ENCODE data around the gene RPL41.

The RPL41 gene

GRCh38 chr12:56104109-56104814 is 12.2 kb upstream of the RPL41 start, which contains the start of gene PA2G4 (continued):
- TF ChIP-seq ZNF302 (tag by site-specific recombination; IDR thresholded peaks at IDR 0.05; ENCODE audit: low read depth) (no peak), ZNF623 (tag by site-specific recombination; IDR thresholded peaks at IDR 0.05) (no peak), ZNF132 (tag by site-specific recombination; IDR thresholded peaks at IDR 0.05; ENCODE audit: borderline replicate concordance) (no peak), ZNF341 (tag by site-specific recombination; IDR thresholded peaks at IDR 0.05; ENCODE audit: low read depth) (peak; percentile 70), ZNF585B (tag by site-specific recombination; IDR thresholded peaks at IDR 0.05) (no peak)
- TF ChIP-seq, protein P1, sequence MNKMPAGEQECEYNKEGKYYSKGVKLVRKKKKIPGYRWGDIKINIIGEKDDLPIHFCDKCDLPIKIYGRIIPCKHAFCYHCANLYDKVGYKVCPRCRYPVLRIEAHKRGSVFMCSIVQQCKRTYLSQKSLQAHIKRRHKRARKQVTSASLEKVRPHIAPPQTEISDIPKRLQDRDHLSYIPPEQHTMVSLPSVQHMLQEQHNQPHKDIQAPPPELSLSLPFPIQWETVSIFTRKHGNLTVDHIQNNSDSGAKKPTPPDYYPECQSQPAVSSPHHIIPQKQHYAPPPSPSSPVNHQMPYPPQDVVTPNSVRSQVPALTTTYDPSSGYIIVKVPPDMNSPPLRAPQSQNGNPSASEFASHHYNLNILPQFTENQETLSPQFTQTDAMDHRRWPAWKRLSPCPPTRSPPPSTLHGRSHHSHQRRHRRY (tag by site-specific recombination; IDR thresholded peaks at IDR 0.05), result no peak
- TF ChIP-seq, protein P2, sequence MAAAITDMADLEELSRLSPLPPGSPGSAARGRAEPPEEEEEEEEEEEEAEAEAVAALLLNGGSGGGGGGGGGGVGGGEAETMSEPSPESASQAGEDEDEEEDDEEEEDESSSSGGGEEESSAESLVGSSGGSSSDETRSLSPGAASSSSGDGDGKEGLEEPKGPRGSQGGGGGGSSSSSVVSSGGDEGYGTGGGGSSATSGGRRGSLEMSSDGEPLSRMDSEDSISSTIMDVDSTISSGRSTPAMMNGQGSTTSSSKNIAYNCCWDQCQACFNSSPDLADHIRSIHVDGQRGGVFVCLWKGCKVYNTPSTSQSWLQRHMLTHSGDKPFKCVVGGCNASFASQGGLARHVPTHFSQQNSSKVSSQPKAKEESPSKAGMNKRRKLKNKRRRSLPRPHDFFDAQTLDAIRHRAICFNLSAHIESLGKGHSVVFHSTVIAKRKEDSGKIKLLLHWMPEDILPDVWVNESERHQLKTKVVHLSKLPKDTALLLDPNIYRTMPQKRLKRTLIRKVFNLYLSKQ (tag by site-specific recombination; IDR thresholded peaks at IDR 0.05; ENCODE audit: borderline replicate concordance), result no peak

DNA sequence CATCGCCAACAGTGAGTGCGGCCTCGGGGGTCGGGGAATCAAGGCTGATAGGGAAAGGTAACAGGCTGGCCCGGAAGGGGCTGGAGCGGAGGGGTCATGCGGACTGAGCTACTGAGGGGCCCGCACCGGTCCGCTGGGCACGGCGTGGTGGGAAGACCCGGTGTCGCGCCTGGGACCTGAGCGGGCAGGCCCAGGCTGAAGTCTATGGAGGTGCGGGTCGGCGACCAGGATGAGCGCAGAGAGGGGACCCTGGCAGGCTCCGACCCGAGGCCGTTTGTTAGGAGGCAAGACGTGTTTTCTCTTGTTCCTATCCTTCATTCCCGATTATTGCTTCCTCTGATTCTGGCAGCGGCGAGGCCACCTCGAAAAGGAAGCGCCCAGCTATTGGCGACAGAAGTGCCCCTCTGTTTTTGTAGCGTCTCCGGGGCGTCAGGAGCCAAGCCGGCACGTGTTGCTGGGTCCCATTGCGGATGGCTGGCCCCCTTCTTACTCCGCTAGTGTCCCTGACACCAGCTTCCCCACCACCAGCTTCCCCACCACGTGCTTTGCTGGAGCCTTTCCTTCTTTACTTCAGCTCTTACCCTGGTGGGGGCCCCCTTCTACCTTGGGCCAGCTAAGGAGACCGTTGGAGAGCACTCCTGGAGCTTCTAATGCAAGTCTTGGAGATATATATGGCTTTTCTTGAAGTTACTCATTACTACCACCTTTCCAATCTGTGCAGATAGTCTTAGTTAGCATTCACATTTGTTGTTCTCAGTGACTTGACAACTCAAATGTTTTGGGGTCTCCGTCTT is 11.4 kb upstream of the RPL41 start:
- ChIA-PET CTCF (interaction anchor here (0.5 to 4.7 kb wide), 7 partner anchors 10 to 1238 kb away, joined by 4 to 27 read pairs (median 8); partner anchors contain the start of genes ERBB3, RNF41, RPL41 and SMARCC2), POLR2A (interaction anchor here (0.5 to 3.9 kb wide), 24 partner anchors 8 to 367 kb away, joined by 3 to 165 read pairs (median 7); partner anchors contain the start of genes ANKRD52, CNPY2, CS and ERBB3)
- H3K36me3 ChIP-seq (ENCODE audit: control insufficient read depth in 2 of 2, insufficient read depth in 1 of 2, low read length in 2 of 2), result peaks cover 32 to 55% of the 10 kb centered on the region in 2 experiments
- H3K4me1 ChIP-seq (ENCODE audit: control insufficient read depth, insufficient read depth, low read length), result 0 out of 2 replicates have a peak, but pooled peaks cover 2% of the 10 kb centered on the region
- H3K27ac ChIP-seq (ENCODE audit: extremely low read depth, low read depth, low read length), result peak overlapping the region; percentile 90
- peak overlapping the region; percentile 82 for H3K4me3 ChIP-seq (ENCODE audit: low read depth, low read length)
- H3K9me3 ChIP-seq (ENCODE audit: control insufficient read depth, insufficient read depth, low read depth, low read length), result no peaks in the 10 kb centered on the region
- TF ChIP-seq, protein P1 (tag by site-specific recombination; IDR thresholded peaks at IDR 0.05), result no peak
- TF ChIP-seq ZNF121 (tag by site-specific recombination; IDR thresholded peaks at IDR 0.05) (0 out of 2 replicates have a peak, but pooled peaks have one; percentile 18), HOXD13 (CRISPR knock-in tag; IDR thresholded peaks at IDR 0.05; ENCODE audit: borderline replicate concordance) (no peak), ZNF544 (tag by site-specific recombination; IDR thresholded peaks at IDR 0.05) (no peak), ZNF473 (tag by site-specific recombination; IDR thresholded peaks at IDR 0.05) (no peak), ZNF366 (tag by site-specific recombination; conservative IDR thresholded peaks at IDR 0.05) (no peak), ZNF184 (tag by site-specific recombination; IDR thresholded peaks at IDR 0.05) (no peak), ZBTB20 (tag by site-specific recombination; IDR thresholded peaks at IDR 0.05) (no peak), GLIS1 (tag by site-specific recombination; IDR thresholded peaks at IDR 0.05) (peak; percentile 62), ZNF248 (tag by site-specific recombination; IDR thresholded peaks at IDR 0.05) (no peak), ZXDB (tag by site-specific recombination; IDR thresholded peaks at IDR 0.05) (no peak), ZBTB8A (tag by site-specific recombination; IDR thresholded peaks at IDR 0.05) (no peak), SP2 (tag by site-specific recombination; IDR thresholded peaks at IDR 0.05) (no peak), ZNF596 (tag by site-specific recombination; IDR thresholded peaks at IDR 0.05) (no peak), PRDM6 (tag by site-specific recombination; IDR thresholded peaks at IDR 0.05) (no peak), ZFP3 (tag by site-specific recombination; IDR thresholded peaks at IDR 0.05; ENCODE audit: low read depth) (no peak), SP3 (tag by site-specific recombination; IDR thresholded peaks at IDR 0.05) (no peak), ZEB2 (tag by site-specific recombination; IDR thresholded peaks at IDR 0.05) (no peak), ZNF558 (tag by site-specific recombination; IDR thresholded peaks at IDR 0.05) (no peak)
- TF ChIP-seq, protein P3, sequence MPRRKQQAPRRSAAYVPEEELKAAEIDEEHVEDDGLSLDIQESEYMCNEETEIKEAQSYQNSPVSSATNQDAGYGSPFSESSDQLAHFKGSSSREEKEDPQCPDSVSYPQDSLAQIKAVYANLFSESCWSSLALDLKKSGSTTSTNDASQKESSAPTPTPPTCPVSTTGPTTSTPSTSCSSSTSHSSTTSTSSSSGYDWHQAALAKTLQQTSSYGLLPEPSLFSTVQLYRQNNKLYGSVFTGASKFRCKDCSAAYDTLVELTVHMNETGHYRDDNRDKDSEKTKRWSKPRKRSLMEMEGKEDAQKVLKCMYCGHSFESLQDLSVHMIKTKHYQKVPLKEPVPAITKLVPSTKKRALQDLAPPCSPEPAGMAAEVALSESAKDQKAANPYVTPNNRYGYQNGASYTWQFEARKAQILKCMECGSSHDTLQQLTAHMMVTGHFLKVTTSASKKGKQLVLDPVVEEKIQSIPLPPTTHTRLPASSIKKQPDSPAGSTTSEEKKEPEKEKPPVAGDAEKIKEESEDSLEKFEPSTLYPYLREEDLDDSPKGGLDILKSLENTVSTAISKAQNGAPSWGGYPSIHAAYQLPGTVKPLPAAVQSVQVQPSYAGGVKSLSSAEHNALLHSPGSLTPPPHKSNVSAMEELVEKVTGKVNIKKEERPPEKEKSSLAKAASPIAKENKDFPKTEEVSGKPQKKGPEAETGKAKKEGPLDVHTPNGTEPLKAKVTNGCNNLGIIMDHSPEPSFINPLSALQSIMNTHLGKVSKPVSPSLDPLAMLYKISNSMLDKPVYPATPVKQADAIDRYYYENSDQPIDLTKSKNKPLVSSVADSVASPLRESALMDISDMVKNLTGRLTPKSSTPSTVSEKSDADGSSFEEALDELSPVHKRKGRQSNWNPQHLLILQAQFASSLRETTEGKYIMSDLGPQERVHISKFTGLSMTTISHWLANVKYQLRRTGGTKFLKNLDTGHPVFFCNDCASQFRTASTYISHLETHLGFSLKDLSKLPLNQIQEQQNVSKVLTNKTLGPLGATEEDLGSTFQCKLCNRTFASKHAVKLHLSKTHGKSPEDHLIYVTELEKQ (tag by site-specific recombination; IDR thresholded peaks at IDR 0.05; ENCODE audit: borderline replicate concordance), result peak; percentile 14; the same call in 1 of the 2 replicates

Measured in HEK293 (cell line).